A549 (cell line): Measurements from ENCODE around the gene PLD5.

Experiments used
- CTCF ChIP-seq: fragments of >200 bp; sonication (Bioruptor Twin); formaldehyde crosslinking; IDR thresholded peaks from 3 replicates; pipeline ENCODE4 v1.5.1; 2016
- HMGXB4 ChIP-seq: fragments of 250-450 bp; sonication (Bioruptor Pico); IDR thresholded peaks from 2 replicates; pipeline ENCODE4 v1.5.0; 2021; ENCODE audit warnings: mild to moderate bottlenecking, moderate library complexity, borderline replicate concordance
- MAZ ChIP-seq: fragments of 150-350 bp; IDR thresholded peaks from 2 replicates; pipeline ENCODE4 v1.6.1; 2014; ENCODE audit warnings: antibody characterized with exemption, low read depth, low read length, borderline replicate concordance
- MYC ChIP-seq: IDR thresholded peaks from 2 replicates; pipeline ENCODE4 v1.6.1; 2012; ENCODE audit warnings: mild to moderate bottlenecking, inconsistent platforms, low read length, improper control_type of control experiment, borderline replicate concordance
- PHF8 ChIP-seq: fragments of 200-600 bp; sonication (generic); IDR thresholded peaks from 2 replicates; pipeline ENCODE4 v1.6.1; 2016; ENCODE audit warnings: low read depth, mild to moderate bottlenecking, antibody characterized with exemption, moderate library complexity, borderline replicate concordance
- RFX5 ChIP-seq: fragments of 450-650 bp; IDR thresholded peaks from 2 replicates; pipeline ENCODE4 v1.7.1; 2014; ENCODE audit warnings: antibody characterized with exemption, mild to moderate bottlenecking, moderate library complexity
- ZC3H11A ChIP-seq: fragments of 450-650 bp; IDR thresholded peaks from 2 replicates; pipeline ENCODE4 v1.6.1; 2014; ENCODE audit warnings: antibody characterized with exemption, mild to moderate bottlenecking

GRCh38 chr1:242100921-242101320 lies 423.6 kb downstream of the PLD5 start:
- TF ChIP-seq CTCF (no peak), MYC (no peak), RFX5 (no peak), MAZ (no peak), ZC3H11A (no peak), PHF8 (no peak), HMGXB4 (CRISPR knock-in tag) (no peak)
